H9 (cell line): ENCODE data around the gene NAIF1. TPM values are rescaled to one million over a fixed set of nuclear protein-coding genes. Genes with fewer than 3 reads are reported as not detected.

ENCODE experiments used
- DNase-seq: peaks from one replicate; pipeline ENCODE4 v3.0.0-alpha.2; 2017
- H2AFZ ChIP-seq: one replicate; pipeline ENCODE4 v1.6.1; 2013; ENCODE audit warnings: mild to moderate bottlenecking, low read length, control low read depth, moderate library complexity
- H2AK5ac ChIP-seq: 2 replicates; pipeline ENCODE4 v1.6.1; 2013; ENCODE audit warnings: low read length, control low read depth, mixed read lengths; ENCODE audit not compliant: insufficient read length
- H2BK120ac ChIP-seq: one replicate; pipeline ENCODE4 v1.6.1; 2013; ENCODE audit warnings: low read depth, mild to moderate bottlenecking, low read length, control low read depth, inconsistent platforms; ENCODE audit not compliant: poor library complexity, severe bottlenecking
- H2BK12ac ChIP-seq: 2 replicates; pipeline ENCODE4 v1.6.1; 2013; ENCODE audit warnings: low read length, control low read depth, mixed read lengths, low read depth; ENCODE audit not compliant: insufficient read length
- H2BK15ac ChIP-seq: 2 replicates; pipeline ENCODE4 v1.6.1; 2013; ENCODE audit warnings: low read depth, low read length, control low read depth
- H2BK20ac ChIP-seq: one replicate; pipeline ENCODE4 v1.6.1; 2013; ENCODE audit warnings: low read depth, mild to moderate bottlenecking, low read length, control low read depth, inconsistent platforms; ENCODE audit not compliant: poor library complexity, severe bottlenecking
- H2BK5ac ChIP-seq: 2 replicates; pipeline ENCODE4 v1.6.1; 2013; ENCODE audit warnings: low read length, control low read depth, mixed read lengths; ENCODE audit not compliant: insufficient read length
- H3K14ac ChIP-seq: 2 replicates; pipeline ENCODE4 v1.6.1; 2013; ENCODE audit warnings: low read length, control low read depth; ENCODE audit not compliant: insufficient read depth
- H3K18ac ChIP-seq: 2 replicates; pipeline ENCODE4 v1.6.1; 2013; ENCODE audit warnings: low read depth, mild to moderate bottlenecking, mixed read lengths, low read length, control low read depth; ENCODE audit not compliant: insufficient read length
- H3K23ac ChIP-seq: 2 replicates; pipeline ENCODE4 v1.6.1; 2013; ENCODE audit warnings: low read length, control low read depth, mixed read lengths, low read depth; ENCODE audit not compliant: insufficient read length
- H3K23me2 ChIP-seq: 2 replicates; pipeline ENCODE4 v1.6.1; 2013; ENCODE audit warnings: low read depth, mild to moderate bottlenecking, mixed read lengths, low read length, control low read depth; ENCODE audit not compliant: insufficient read length, poor library complexity, severe bottlenecking
- H3K27ac ChIP-seq: 2 replicates; pipeline ENCODE4 v1.5.1; 2013; ENCODE audit warnings: low read length, control low read depth, mixed read lengths, low read depth; ENCODE audit not compliant: insufficient read length
- H3K27me3 ChIP-seq: 2 replicates; pipeline ENCODE4 v1.6.1; 2013; ENCODE audit warnings: low read length, control low read depth, inconsistent platforms; ENCODE audit not compliant: insufficient read depth
- H3K4ac ChIP-seq: 2 replicates; pipeline ENCODE4 v1.6.1; 2013; ENCODE audit warnings: low read depth, mild to moderate bottlenecking, control low read depth, inconsistent platforms, low read length, moderate library complexity
- H3K4me1 ChIP-seq: 2 replicates; pipeline ENCODE4 v1.6.1; 2013; ENCODE audit warnings: low read length, control low read depth, inconsistent platforms; ENCODE audit not compliant: insufficient read depth
- H3K4me2 ChIP-seq: 2 replicates; pipeline ENCODE4 v1.6.1; 2013; ENCODE audit warnings: low read length, control low read depth, mixed read lengths; ENCODE audit not compliant: insufficient read length, insufficient read depth
- H3K56ac ChIP-seq: 2 replicates; pipeline ENCODE4 v1.6.1; 2013; ENCODE audit warnings: low read depth, mild to moderate bottlenecking, mixed read lengths, low read length, control low read depth; ENCODE audit not compliant: insufficient read length
- H3K79me1 ChIP-seq: 2 replicates; pipeline ENCODE4 v1.6.1; 2013; ENCODE audit warnings: low read depth, mild to moderate bottlenecking, moderate library complexity, low read length, control low read depth, inconsistent platforms; ENCODE audit not compliant: insufficient read depth, poor library complexity, severe bottlenecking
- H3K79me2 ChIP-seq: 2 replicates; pipeline ENCODE4 v1.6.1; 2013; ENCODE audit warnings: low read length, control low read depth, inconsistent platforms; ENCODE audit not compliant: insufficient read depth
- H3K9ac ChIP-seq: 2 replicates; pipeline ENCODE4 v1.6.1; 2013; ENCODE audit warnings: low read length, control low read depth, mixed read lengths; ENCODE audit not compliant: insufficient read length; ENCODE audit errors: extremely low read depth
- H3K9me3 ChIP-seq: one replicate; pipeline ENCODE4 v1.6.1; 2013; ENCODE audit warnings: low read depth, low read length, inconsistent platforms; ENCODE audit not compliant: control insufficient read depth
- H3T11ph ChIP-seq: one replicate; pipeline ENCODE4 v1.6.1; 2013; ENCODE audit warnings: mild to moderate bottlenecking, low read length, control low read depth, inconsistent platforms
- H4K20me1 ChIP-seq: one replicate; pipeline ENCODE4 v1.6.1; 2013; ENCODE audit not compliant: control insufficient read depth, insufficient read length, insufficient read depth
- H4K5ac ChIP-seq: 2 replicates; pipeline ENCODE4 v1.6.1; 2013; ENCODE audit warnings: low read depth, mild to moderate bottlenecking, mixed read lengths, low read length, control low read depth; ENCODE audit not compliant: insufficient read length
- H4K8ac ChIP-seq: replicated peaks from 2 replicates; pipeline ENCODE4 v1.6.1; 2013; ENCODE audit warnings: low read length, control low read depth, mixed read lengths, low read depth; ENCODE audit not compliant: insufficient read length
- H4K91ac ChIP-seq: 2 replicates; pipeline ENCODE4 v1.6.1; 2013; ENCODE audit warnings: low read depth, mild to moderate bottlenecking, moderate library complexity, mixed read lengths, low read length, control low read depth; ENCODE audit not compliant: insufficient read length
- H3K27ac Mint-ChIP-seq, 3 experiments: 2 replicates in 2 of 3; 3 replicates in 1 of 3; pipeline ENCODE4 v1.8.0; 2020 to 2021; ENCODE audit warnings: mixed read lengths in 3 of 3, mild to moderate bottlenecking in 1 of 3, moderate library complexity in 1 of 3
- H3K27me3 Mint-ChIP-seq: 2 replicates; pipeline ENCODE4 v1.8.0; 2021; ENCODE audit warnings: low read depth, mild to moderate bottlenecking, moderate library complexity, mixed read lengths
- H3K36me3 Mint-ChIP-seq, 3 experiments: 2 replicates in 2 of 3; 3 replicates in 1 of 3; pipeline ENCODE4 v1.8.0; 2020 to 2021; ENCODE audit warnings: low read depth in 3 of 3, mixed read lengths in 3 of 3; ENCODE audit not compliant: insufficient read depth in 1 of 3
- H3K4me1 Mint-ChIP-seq, 2 experiments: 2 replicates each; pipeline ENCODE4 v1.8.0; 2020; ENCODE audit warnings: mixed read lengths in 2 of 2
- H3K4me3 Mint-ChIP-seq, 2 experiments: 2 replicates in 1 of 2; 3 replicates in 1 of 2; pipeline ENCODE4 v1.8.0; 2020 to 2021; ENCODE audit warnings: mild to moderate bottlenecking in 2 of 2, mixed read lengths in 2 of 2, moderate library complexity in 1 of 2
- H3K9me3 Mint-ChIP-seq, 2 experiments: 2 replicates in 1 of 2; 3 replicates in 1 of 2; pipeline ENCODE4 v1.8.0; 2020; ENCODE audit warnings: mild to moderate bottlenecking in 2 of 2, mixed read lengths in 2 of 2, moderate library complexity in 1 of 2
- WGBS: extraction: QIAGEN DNeasy Blood & Tissue Kit; methylation state at CpG from one replicate; pipeline ENCODE4 v1.1.7; 2013; ENCODE audit warnings: missing lambda C conversion rate, low lambda C conversion rate, mixed read lengths; ENCODE audit not compliant: insufficient read length; ENCODE audit errors: extremely low coverage; 5-methylcytosine and 5-hydroxymethylcytosine counted together
- total RNA-seq: library from RNA; stranded (reverse); gene quantifications from 2 replicates; pipeline ENCODE4 v1.2.1, GENCODE V29; 2021
- TF ChIP-seq, protein P1 (sequence below): fragments of 200-600 bp; sonication (generic); conservative IDR thresholded peaks from 3 replicates; pipeline ENCODE4 v1.8.0; 2021; ENCODE audit warnings: antibody characterized with exemption, mild to moderate bottlenecking

Gene NAIF1
- total RNA-seq, 1 experiment from 2014 or later = 6.3 TPM

DNA sequence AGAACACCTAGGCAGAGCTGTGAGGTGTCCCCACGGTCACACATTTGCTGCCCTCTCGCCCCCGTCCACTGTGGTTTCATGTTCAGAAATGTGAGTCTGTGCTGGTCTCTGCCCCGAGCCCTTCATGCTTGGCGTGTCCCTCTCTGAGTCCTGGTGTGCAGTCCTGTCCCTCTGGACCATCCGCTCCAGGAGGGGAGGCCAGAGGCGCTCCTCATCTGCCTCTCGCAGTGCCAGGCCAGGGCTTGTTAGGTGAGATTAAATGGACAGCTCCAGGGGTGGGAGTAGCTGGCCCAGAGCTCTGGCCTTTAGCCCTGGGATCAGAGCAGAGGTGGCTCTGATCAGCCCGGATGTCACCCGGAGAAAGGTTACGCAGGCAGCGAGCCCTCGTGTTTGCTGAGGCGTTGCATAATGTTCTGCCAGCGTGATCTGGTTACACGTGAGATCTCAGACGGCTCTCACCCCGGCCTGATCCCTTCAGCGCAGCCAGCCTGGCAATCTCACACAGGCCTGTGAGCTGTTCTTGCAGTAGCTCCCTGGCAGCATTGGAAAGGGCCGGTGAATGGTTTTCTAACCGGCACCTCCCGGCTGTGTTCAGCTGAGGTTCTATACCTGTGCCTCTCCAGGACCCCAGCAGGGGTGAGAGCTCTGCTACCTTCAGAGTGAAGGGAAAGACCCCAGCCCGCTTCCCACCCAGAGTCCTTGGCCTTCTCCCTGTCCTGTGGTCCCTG, 35.9 kb upstream of the NAIF1 start:
- Histone ChIP-seq H3K9me3 (no peaks in the 10 kb centered on the region), H3K79me2 (peaks cover 7% of the 10 kb centered on the region; the same call in 1 of the 2 replicates), H3K18ac (no peak overlapping the region), H3K9ac (no peak overlapping the region), H4K5ac (no peak overlapping the region), H4K8ac (no peak overlapping the region), H3K14ac (no peak overlapping the region), H2BK120ac (no peak overlapping the region), H3K23ac (no peak overlapping the region), H3K23me2 (peaks cover 10% of the 10 kb centered on the region), H3K4ac (no peak overlapping the region), H2BK12ac (no peak overlapping the region), H4K20me1 (no peaks in the 10 kb centered on the region), H2BK20ac (no peak overlapping the region), H2AK5ac (no peak overlapping the region), H4K91ac (no peak overlapping the region), H3K56ac (no peak overlapping the region), H2AFZ (no peak overlapping the region), H2BK5ac (no peak overlapping the region), H3K4me2 (no peak overlapping the region), H3K4me1 (peaks cover 5% of the 10 kb centered on the region; the same call in 1 of the 2 replicates), H3K79me1 (peaks cover 3% of the 10 kb centered on the region), H2BK15ac (no peak overlapping the region), H3T11ph (no peak overlapping the region), H3K27ac (no peak overlapping the region), H3K27me3 (no peaks in the 10 kb centered on the region)
- H3K27me3 Mint-ChIP-seq = no peaks in the 10 kb centered on the region
- TF ChIP-seq, protein P1, sequence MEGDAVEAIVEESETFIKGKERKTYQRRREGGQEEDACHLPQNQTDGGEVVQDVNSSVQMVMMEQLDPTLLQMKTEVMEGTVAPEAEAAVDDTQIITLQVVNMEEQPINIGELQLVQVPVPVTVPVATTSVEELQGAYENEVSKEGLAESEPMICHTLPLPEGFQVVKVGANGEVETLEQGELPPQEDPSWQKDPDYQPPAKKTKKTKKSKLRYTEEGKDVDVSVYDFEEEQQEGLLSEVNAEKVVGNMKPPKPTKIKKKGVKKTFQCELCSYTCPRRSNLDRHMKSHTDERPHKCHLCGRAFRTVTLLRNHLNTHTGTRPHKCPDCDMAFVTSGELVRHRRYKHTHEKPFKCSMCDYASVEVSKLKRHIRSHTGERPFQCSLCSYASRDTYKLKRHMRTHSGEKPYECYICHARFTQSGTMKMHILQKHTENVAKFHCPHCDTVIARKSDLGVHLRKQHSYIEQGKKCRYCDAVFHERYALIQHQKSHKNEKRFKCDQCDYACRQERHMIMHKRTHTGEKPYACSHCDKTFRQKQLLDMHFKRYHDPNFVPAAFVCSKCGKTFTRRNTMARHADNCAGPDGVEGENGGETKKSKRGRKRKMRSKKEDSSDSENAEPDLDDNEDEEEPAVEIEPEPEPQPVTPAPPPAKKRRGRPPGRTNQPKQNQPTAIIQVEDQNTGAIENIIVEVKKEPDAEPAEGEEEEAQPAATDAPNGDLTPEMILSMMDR = no peak
- no CpG with 5 or more reads among the region's 23 CpGs for WGBS
- peak; percentile 30 for DNase-seq
- no peaks in the 10 kb centered on the region for H3K9me3 Mint-ChIP-seq
- peaks cover 34 to 45% of the 10 kb centered on the region in 2 experiments for H3K4me1 Mint-ChIP-seq
- H3K36me3 Mint-ChIP-seq = peaks cover 26 to 63% (median 61%) of the 10 kb centered on the region in 3 experiments; a peak in 6 of 7 replicates
- peak overlapping the region; percentile 54 to 91 (median 74); a peak in 5 of 7 replicates for H3K27ac Mint-ChIP-seq
- H3K4me3 Mint-ChIP-seq = no peak overlapping the region
